GM21723 (cell line): Measurements from ENCODE around the gene TYMS.

ENCODE experiments used
- ATAC-seq: cut with Tn5 transposase; IDR thresholded peaks from one replicate; pipeline ENCODE4 v1.9.1; 2021; ENCODE audit warnings: mild to moderate bottlenecking, moderate library complexity; ENCODE audit not compliant: unreplicated experiment

The TYMS gene

GRCh38 chr18:657311-658000 is at the start of gene TYMS:
TSS of gene TYMS (plus strand) at chr18:657653. CDS start at chr18:657743, 90 bp downstream.
- ATAC-seq, result peak; percentile 54

- no peak for ATAC-seq
Observed at GRCh38 chr18:607930-608329, 49.5 kb upstream of the TYMS start.

GRCh38 chr18:610214-610928 is 47.1 kb upstream of the TYMS start:
- no peak for ATAC-seq

- no peak for ATAC-seq
Observed at GRCh38 chr18:612156-612555, 45.3 kb upstream of the TYMS start.

- ATAC-seq, result no peak
Observed at GRCh38 chr18:614193-614592, 43.3 kb upstream of the TYMS start.

GRCh38 chr18:615092-615521 is 42.3 kb upstream of the TYMS start:
- no peak for ATAC-seq

GRCh38 chr18:615773-616172 is 41.7 kb upstream of the TYMS start:
- no peak for ATAC-seq

- ATAC-seq, result no peak
Observed at GRCh38 chr18:616380-616995, 41.0 kb upstream of the TYMS start.

- ATAC-seq, result no peak
Observed at GRCh38 chr18:617970-618504, 39.4 kb upstream of the TYMS start.

- no peak for ATAC-seq
Observed at GRCh38 chr18:618618-619017, 38.8 kb upstream of the TYMS start.

- no peak for ATAC-seq
Observed at GRCh38 chr18:621291-622043, 36.0 kb upstream of the TYMS start.

- no peak for ATAC-seq
Observed at GRCh38 chr18:622289-622688, 35.2 kb upstream of the TYMS start.

GRCh38 chr18:623761-624620 is 33.5 kb upstream of the TYMS start:
- ATAC-seq, result peak; percentile 82

- ATAC-seq, result no peak
Observed at GRCh38 chr18:627231-627630, 30.2 kb upstream of the TYMS start.

- ATAC-seq, result no peak
Observed at GRCh38 chr18:629269-630150, 27.9 kb upstream of the TYMS start.

- no peak for ATAC-seq
Observed at GRCh38 chr18:631560-631959, 25.9 kb upstream of the TYMS start.

GRCh38 chr18:634551-635045 is 22.9 kb upstream of the TYMS start:
- no peak for ATAC-seq

GRCh38 chr18:635171-635570 is 22.3 kb upstream of the TYMS start:
- ATAC-seq, result no peak

GRCh38 chr18:641224-641623 is 16.2 kb upstream of the TYMS start:
- ATAC-seq, result no peak
